SK-N-SH (cell line): ENCODE results near the gene GLRX5. TPM values are rescaled to one million over a fixed set of nuclear protein-coding genes. Genes with fewer than 3 reads are reported as not detected.

Experiments
- CTCF ChIA-PET: fragments of 300-600, 350-600 bp; formaldehyde crosslinking; extraction: SDS; loops from one replicate; lab custom pipeline; 2021; lab: Yijun Ruan, JAX
- POLR2A ChIA-PET: fragments of 350-600 bp; sonication (Branson Sonifier 250); formaldehyde crosslinking; extraction: SDS; loops from one replicate; lab custom pipeline; 2020; ENCODE audit warnings: antibody characterized with exemption, inconsistent platforms; lab: Yijun Ruan, JAX
- DNase-seq: peaks from one replicate; pipeline ENCODE4 v3.0.0; 2012
- H2AFZ ChIP-seq: fragments of 200-600 bp; sonication (generic); 2 replicates; pipeline ENCODE4 v1.8.1; 2016; ENCODE audit warnings: antibody characterized with exemption, mild to moderate bottlenecking, low read depth
- H3F3A ChIP-seq: fragments of 200-600 bp; sonication (generic); replicated peaks from 2 replicates; pipeline ENCODE3; 2016; ENCODE audit warnings: antibody characterized with exemption, mild to moderate bottlenecking; ENCODE audit not compliant: insufficient read depth
- H3K27ac ChIP-seq, 2 experiments: fragments of 200-500 bp in 1 of 2; fragments of 200-600 bp in 1 of 2; sonication (Bioruptor generic) in 1 of 2; sonication (generic), shearing (Covaris generic) in 1 of 2; 2 replicates each; pipeline versions ENCODE4 v1.5.1 to v1.6.1; 2014 to 2016; ENCODE audit warnings: low read depth in 2 of 2, inconsistent platforms in 1 of 2, low read length in 1 of 2, mild to moderate bottlenecking in 1 of 2, mixed read lengths in 1 of 2
- H3K27me3 ChIP-seq: fragments of 200-600 bp; sonication (generic), shearing (Covaris generic); 2 replicates; pipeline ENCODE4 v1.6.1; 2016; ENCODE audit warnings: mixed run types; ENCODE audit not compliant: insufficient read depth
- H3K36me3 ChIP-seq, 2 experiments: fragments of 200-500 bp in 1 of 2; fragments of 200-600 bp in 1 of 2; sonication (Bioruptor generic) in 1 of 2; sonication (generic) in 1 of 2; replicated peaks in 1 of 2; 2 replicates each; pipeline versions ENCODE3 to v1.5.1; 2014 to 2016; ENCODE audit warnings: low read length in 1 of 2, mild to moderate bottlenecking in 1 of 2; ENCODE audit not compliant: insufficient read depth in 2 of 2, control insufficient read depth in 1 of 2
- H3K4me1 ChIP-seq, 2 experiments: fragments of 200-500 bp in 1 of 2; fragments of 200-600 bp in 1 of 2; sonication (Bioruptor generic) in 1 of 2; sonication (generic), shearing (Covaris generic) in 1 of 2; 2 replicates each; pipeline versions ENCODE4 v1.5.1 to v1.6.1; 2014 to 2016; ENCODE audit warnings: low read depth in 1 of 2, low read length in 1 of 2, mixed run types in 1 of 2; ENCODE audit not compliant: insufficient read depth in 2 of 2, control insufficient read depth in 1 of 2
- H3K4me2 ChIP-seq: fragments of 200-600 bp; sonication (generic), shearing (Covaris generic); 2 replicates; pipeline ENCODE4 v1.6.1; 2017; ENCODE audit warnings: mixed run types
- H3K4me3 ChIP-seq, 2 experiments: fragments of 200-500 bp in 1 of 2; fragments of 200-600 bp in 1 of 2; sonication (Bioruptor generic) in 1 of 2; sonication (generic), shearing (Covaris generic) in 1 of 2; 2 replicates each; pipeline versions ENCODE4 v1.5.1 to v1.8.1; 2014 to 2016; ENCODE audit warnings: low read depth in 2 of 2, inconsistent platforms in 1 of 2, low read length in 1 of 2, mild to moderate bottlenecking in 1 of 2, mixed read lengths in 1 of 2, moderate library complexity in 1 of 2
- H3K79me2 ChIP-seq: fragments of 200-600 bp; sonication (generic); 2 replicates; pipeline ENCODE4 v1.8.1; 2017; ENCODE audit warnings: mild to moderate bottlenecking; ENCODE audit not compliant: insufficient read depth
- H3K9ac ChIP-seq: fragments of 200-600 bp; sonication (generic); 2 replicates; pipeline ENCODE4 v1.6.1; 2017; ENCODE audit warnings: mixed run types
- H3K9me2 ChIP-seq: fragments of 200-600 bp; sonication (generic); 2 replicates; pipeline ENCODE4 v1.6.1; 2017; ENCODE audit warnings: mixed run types
- H3K9me3 ChIP-seq: fragments of 200-600 bp; sonication (generic); 2 replicates; pipeline ENCODE4 v1.6.1; 2017; ENCODE audit warnings: mixed run types, mild to moderate bottlenecking, moderate library complexity
- H4K20me1 ChIP-seq: fragments of 200-600 bp; sonication (generic); 2 replicates; pipeline ENCODE4 v1.6.1; 2017; ENCODE audit warnings: mild to moderate bottlenecking, mixed run types; ENCODE audit not compliant: insufficient read depth
- FOXJ3 ChIP-seq: sonication (generic); formaldehyde crosslinking; IDR thresholded peaks from 2 replicates; pipeline ENCODE4 v1.5.1; 2020; ENCODE audit warnings: mild to moderate bottlenecking, missing genetic modification reagents
- FOXM1 ChIP-seq: IDR thresholded peaks from 2 replicates; pipeline ENCODE4 v1.4.0; 2012; ENCODE audit warnings: low read depth, mild to moderate bottlenecking
- PBX3 ChIP-seq: IDR thresholded peaks from 2 replicates; pipeline ENCODE4; 2012
- RAD21 ChIP-seq: IDR thresholded peaks from 2 replicates; pipeline ENCODE4 v1.6.1; 2012; ENCODE audit warnings: mild to moderate bottlenecking, low read length
- RCOR1 ChIP-seq: fragments of 150-350 bp; IDR thresholded peaks from 2 replicates; pipeline ENCODE4 v1.6.1; 2017; ENCODE audit warnings: antibody characterized with exemption, low read length
- REST ChIP-seq: IDR thresholded peaks from 2 replicates; pipeline ENCODE4 v1.6.1; 2012; ENCODE audit warnings: mild to moderate bottlenecking, low read depth, low read length, moderate library complexity
- RFX5 ChIP-seq: IDR thresholded peaks from 2 replicates; pipeline ENCODE4 v1.6.1; 2012; ENCODE audit warnings: mild to moderate bottlenecking, improper control_type of control experiment, low read length
- TEAD4 ChIP-seq: IDR thresholded peaks from 2 replicates; pipeline ENCODE4 v1.4.0; 2012; ENCODE audit warnings: mild to moderate bottlenecking, borderline replicate concordance; ENCODE audit not compliant: insufficient read depth
- USF2 ChIP-seq: fragments of 150-350 bp; IDR thresholded peaks from 2 replicates; pipeline ENCODE4 v1.6.1; 2017; ENCODE audit warnings: antibody characterized with exemption, low read length, low read depth, borderline replicate concordance
- WGBS: methylation state at CpG from one replicate; pipeline ENCODE4 v1.1.6; 2017; ENCODE audit warnings: low lambda C conversion rate; 5-methylcytosine and 5-hydroxymethylcytosine counted together
- polyA plus RNA-seq, 3 experiments: library from polyadenylated mRNA; depleted of rRNA; stranded (reverse); fragments of >200 nt; gene quantifications; 2 replicates each; pipeline ENCODE4 v1.2.3, GENCODE V29; 2012
- TF ChIP-seq, protein P1 (sequence below): IDR thresholded peaks from 2 replicates; pipeline ENCODE4 v1.4.0; 2012; ENCODE audit warnings: low read depth, borderline replicate concordance

Gene GLRX5
- polyA plus RNA-seq, 1 of the 3 experiments (the other 2 are of a cell fraction), result 29.1 TPM

- TF ChIP-seq USF2, result no peak
- TF ChIP-seq FOXM1, result no peak
- no peak for TF ChIP-seq TEAD4
- TF ChIP-seq, all 33 proteins: peak for 0
These were observed 49.5 kb upstream of the GLRX5 start (continued) for GRCh38 chr14:95485222-95485819.

DNA sequence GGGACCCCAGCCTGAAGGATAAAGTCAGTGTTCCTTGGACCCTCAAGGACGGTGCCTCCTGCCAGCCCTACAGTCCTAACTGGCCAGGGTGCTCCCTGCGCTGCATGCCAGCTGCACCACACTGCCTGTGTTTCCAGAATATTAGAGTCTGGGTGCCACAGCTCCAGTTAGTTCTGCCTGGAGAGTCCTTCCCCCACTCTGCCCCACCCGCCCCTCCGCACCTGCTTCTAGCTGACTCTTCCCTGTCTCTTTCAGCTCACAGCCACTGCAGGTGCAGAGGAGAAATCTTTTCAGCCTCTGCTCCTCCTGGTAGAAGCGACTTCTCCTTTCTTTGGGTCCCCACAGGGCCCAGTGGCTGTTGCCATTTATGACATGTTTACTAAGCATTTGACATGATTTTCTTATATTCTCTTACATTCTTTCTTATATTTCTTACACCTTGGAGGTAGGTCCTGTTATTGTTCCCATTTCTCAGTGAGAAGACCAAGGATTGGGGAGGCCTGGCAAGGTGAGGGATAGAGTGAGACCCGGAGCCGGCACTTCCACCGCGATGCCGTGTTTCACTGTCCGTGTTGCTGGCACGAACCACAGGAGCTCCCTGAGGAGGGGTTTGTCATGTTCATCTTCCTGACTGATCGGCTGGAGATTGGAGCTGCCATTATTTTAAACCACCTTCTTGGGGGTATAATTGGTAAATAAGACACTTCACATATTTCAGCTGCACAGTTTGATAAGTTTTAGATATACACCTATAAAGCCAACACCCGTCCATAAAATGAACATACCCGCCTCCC, 47.8 kb upstream of the GLRX5 start:
- POLR2A ChIA-PET, result no interaction called here
- peaks cover 18 to 20% of the 10 kb centered on the region in 2 experiments; a peak in 2 of 4 replicates for H3K4me1 ChIP-seq
- H3F3A ChIP-seq, result peaks cover 8% of the 10 kb centered on the region
- H3K27ac ChIP-seq, result no peak overlapping the region
- 90% methylated on average over 14 of the region's 15 CpGs for WGBS
- no peaks in the 10 kb centered on the region for H3K9me2 ChIP-seq
- no peak for DNase-seq
- peaks cover 3% of the 10 kb centered on the region; the same call in 1 of the 2 replicates for H3K79me2 ChIP-seq
- H3K36me3 ChIP-seq, result no peaks in the 10 kb centered on the region
- no peak overlapping the region for H3K4me2 ChIP-seq
- no peak overlapping the region for H3K4me3 ChIP-seq
- H3K9me3 ChIP-seq, result no peaks in the 10 kb centered on the region
- no peaks in the 10 kb centered on the region for H3K27me3 ChIP-seq
- CTCF ChIA-PET, result interaction anchor here (1.0 to 1.1 kb wide), 2 partner anchors 40 to 45 kb away, joined by 3 to 4 read pairs; no protein-coding TSS in a partner anchor
- no peak for TF ChIP-seq RAD21
- no peak for TF ChIP-seq RCOR1
- no peak for TF ChIP-seq FOXJ3 (CRISPR knock-in tag)
- TF ChIP-seq, protein P1, sequence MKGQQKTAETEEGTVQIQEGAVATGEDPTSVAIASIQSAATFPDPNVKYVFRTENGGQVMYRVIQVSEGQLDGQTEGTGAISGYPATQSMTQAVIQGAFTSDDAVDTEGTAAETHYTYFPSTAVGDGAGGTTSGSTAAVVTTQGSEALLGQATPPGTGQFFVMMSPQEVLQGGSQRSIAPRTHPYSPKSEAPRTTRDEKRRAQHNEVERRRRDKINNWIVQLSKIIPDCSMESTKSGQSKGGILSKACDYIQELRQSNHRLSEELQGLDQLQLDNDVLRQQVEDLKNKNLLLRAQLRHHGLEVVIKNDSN, result no peak
- no peak for TF ChIP-seq REST
- no peak for TF ChIP-seq PBX3
- TF ChIP-seq RFX5, result no peak
- TF ChIP-seq, all 33 proteins: peak for 0
- Histone ChIP-seq H2AFZ (no peak overlapping the region), H4K20me1 (no peaks in the 10 kb centered on the region), H3K9ac (no peak overlapping the region)
